Measurements from ENCODE around the gene SFXN5.

DNA sequence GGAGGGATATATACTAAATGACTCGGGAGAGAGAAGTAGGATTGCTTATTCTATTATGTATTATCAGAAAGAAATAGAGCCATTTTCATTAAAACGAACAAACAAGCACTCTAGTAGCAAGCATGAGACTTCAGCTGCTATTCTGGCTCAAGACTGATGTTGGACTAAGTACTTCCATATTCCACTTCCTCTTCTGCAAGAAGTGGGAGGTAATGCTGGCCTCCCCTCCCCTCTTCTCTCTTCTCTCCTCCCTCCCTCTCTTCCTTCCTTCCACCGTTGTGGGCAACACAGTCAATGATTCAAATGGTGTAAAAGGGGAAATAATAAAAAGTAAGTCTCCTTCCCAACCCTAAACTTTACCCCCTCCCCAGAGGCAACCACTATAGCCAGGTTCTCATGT, 91.6 kb downstream of the SFXN5 start:
- TF ChIP-seq POLR2A (IDR thresholded peaks at IDR 0.05; ENCODE audit: low read depth, low read length), result no peak
- TF ChIP-seq, protein P1, sequence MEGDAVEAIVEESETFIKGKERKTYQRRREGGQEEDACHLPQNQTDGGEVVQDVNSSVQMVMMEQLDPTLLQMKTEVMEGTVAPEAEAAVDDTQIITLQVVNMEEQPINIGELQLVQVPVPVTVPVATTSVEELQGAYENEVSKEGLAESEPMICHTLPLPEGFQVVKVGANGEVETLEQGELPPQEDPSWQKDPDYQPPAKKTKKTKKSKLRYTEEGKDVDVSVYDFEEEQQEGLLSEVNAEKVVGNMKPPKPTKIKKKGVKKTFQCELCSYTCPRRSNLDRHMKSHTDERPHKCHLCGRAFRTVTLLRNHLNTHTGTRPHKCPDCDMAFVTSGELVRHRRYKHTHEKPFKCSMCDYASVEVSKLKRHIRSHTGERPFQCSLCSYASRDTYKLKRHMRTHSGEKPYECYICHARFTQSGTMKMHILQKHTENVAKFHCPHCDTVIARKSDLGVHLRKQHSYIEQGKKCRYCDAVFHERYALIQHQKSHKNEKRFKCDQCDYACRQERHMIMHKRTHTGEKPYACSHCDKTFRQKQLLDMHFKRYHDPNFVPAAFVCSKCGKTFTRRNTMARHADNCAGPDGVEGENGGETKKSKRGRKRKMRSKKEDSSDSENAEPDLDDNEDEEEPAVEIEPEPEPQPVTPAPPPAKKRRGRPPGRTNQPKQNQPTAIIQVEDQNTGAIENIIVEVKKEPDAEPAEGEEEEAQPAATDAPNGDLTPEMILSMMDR (conservative IDR thresholded peaks at IDR 0.05; ENCODE audit: low read depth, low read length), result no peak

Measured in IMR-90 (cell line).